Nephron (organoid): ENCODE measurements around the gene DIPK1A.

ENCODE experiments used
- H3K27ac Mint-ChIP-seq, 3 experiments: 2 replicates each; pipeline ENCODE4 v1.8.0; 2020; ENCODE audit warnings: mixed read lengths in 3 of 3, mild to moderate bottlenecking in 2 of 3, moderate library complexity in 1 of 3
- H3K27me3 Mint-ChIP-seq: 2 replicates; pipeline ENCODE4 v1.8.0; 2021; ENCODE audit warnings: low read depth, mild to moderate bottlenecking, moderate library complexity, mixed read lengths
- H3K36me3 Mint-ChIP-seq: 2 replicates; pipeline ENCODE4 v1.8.0; 2020; ENCODE audit warnings: low read depth, mixed read lengths
- H3K4me1 Mint-ChIP-seq: 2 replicates; pipeline ENCODE4 v1.8.0; 2020; ENCODE audit warnings: mixed read lengths
- H3K4me3 Mint-ChIP-seq, 3 experiments: 2 replicates each; pipeline ENCODE4 v1.8.0; 2020; ENCODE audit warnings: mild to moderate bottlenecking in 3 of 3, mixed read lengths in 3 of 3, moderate library complexity in 2 of 3
- H3K9me3 Mint-ChIP-seq: 2 replicates; pipeline ENCODE4 v1.8.0; 2020; ENCODE audit warnings: mixed read lengths
- CTCF ChIP-seq, 3 experiments: fragments of 200-600 bp; sonication (generic); IDR thresholded peaks; one replicate each; pipeline ENCODE4 v1.5.0; 2021; ENCODE audit warnings: antibody characterized with exemption in 3 of 3; ENCODE audit not compliant: unreplicated experiment in 3 of 3

The DIPK1A gene

GRCh38 chr1:92961131-92961895 lies at the start of gene DIPK1A:
DIPK1A (minus strand) TSS chr1:92961462; CDS start chr1:92961429, 33 bp downstream.
- peak within 1 kb of the TSS; percentile 84 to 93 (median 91) for H3K27ac Mint-ChIP-seq
- peak within 1 kb of the TSS; percentile 89 to 92 (median 89) for H3K4me3 Mint-ChIP-seq
- peaks cover 28% of the 10 kb centered on the region for H3K4me1 Mint-ChIP-seq
- H3K36me3 Mint-ChIP-seq: no peaks in the 10 kb centered on the region
- H3K27me3 Mint-ChIP-seq: no peaks in the 10 kb centered on the region
- H3K9me3 Mint-ChIP-seq: no peaks in the 10 kb centered on the region
- TF ChIP-seq CTCF (IDR thresholded peaks at IDR 0.05; ENCODE audit: unreplicated experiment in 3 of 3): peak in 2 of 3 experiments; percentile 14 to 25

GRCh38 chr1:93007941-93008577 lies 46.8 kb upstream of the DIPK1A start:
- TF ChIP-seq CTCF (IDR thresholded peaks at IDR 0.05; ENCODE audit: unreplicated experiment in 3 of 3): no peak
- H3K4me1 Mint-ChIP-seq: peaks cover 9% of the 10 kb centered on the region
- H3K4me3 Mint-ChIP-seq: no peak overlapping the region
- no peak overlapping the region for H3K27ac Mint-ChIP-seq
- no peaks in the 10 kb centered on the region for H3K9me3 Mint-ChIP-seq
- peaks cover 11% of the 10 kb centered on the region for H3K27me3 Mint-ChIP-seq
- no peaks in the 10 kb centered on the region for H3K36me3 Mint-ChIP-seq

GRCh38 chr1:93005252-93005598 lies 44.0 kb upstream of the DIPK1A start:
- Mint-ChIP-seq H3K9me3 (no peaks in the 10 kb centered on the region), H3K27ac (no peak overlapping the region), H3K27me3 (peaks cover 16% of the 10 kb centered on the region), H3K36me3 (no peaks in the 10 kb centered on the region), H3K4me3 (no peak overlapping the region), H3K4me1 (peaks cover 24% of the 10 kb centered on the region)
- no peak for TF ChIP-seq CTCF (IDR thresholded peaks at IDR 0.05; ENCODE audit: unreplicated experiment in 3 of 3)

- no peaks in the 10 kb centered on the region for H3K9me3 Mint-ChIP-seq
- no peaks in the 10 kb centered on the region for H3K36me3 Mint-ChIP-seq
- no peak for TF ChIP-seq CTCF (IDR thresholded peaks at IDR 0.05; ENCODE audit: unreplicated experiment in 3 of 3)
- no peak overlapping the region for H3K27ac Mint-ChIP-seq
- H3K27me3 Mint-ChIP-seq: peaks cover 19% of the 10 kb centered on the region
- no peak overlapping the region for H3K4me3 Mint-ChIP-seq
- peaks cover 26% of the 10 kb centered on the region for H3K4me1 Mint-ChIP-seq
Measured at GRCh38 chr1:93004566-93005251, 43.4 kb upstream of the DIPK1A start.

GRCh38 chr1:93003981-93004380 lies 42.7 kb upstream of the DIPK1A start:
- Mint-ChIP-seq H3K9me3 (no peaks in the 10 kb centered on the region), H3K36me3 (no peaks in the 10 kb centered on the region), H3K27ac (no peak overlapping the region), H3K27me3 (peaks cover 19% of the 10 kb centered on the region), H3K4me1 (peaks cover 26% of the 10 kb centered on the region), H3K4me3 (no peak overlapping the region)
- no peak for TF ChIP-seq CTCF (IDR thresholded peaks at IDR 0.05; ENCODE audit: unreplicated experiment in 3 of 3)
